IMR-90 (cell line): ENCODE measurements around the gene THSD7B. TPM values are rescaled to one million over a fixed set of nuclear protein-coding genes. Genes with fewer than 3 reads are reported as not detected.

Experiments used
- ATAC-seq: fragments of 200-7000 bp; cut with Tn5 transposase; 2 replicates; pipeline ENCODE4 v1.9.1; 2020; ENCODE audit warnings: low read depth, mild to moderate bottlenecking, moderate library complexity
- BruUV-seq: library from RNA; stranded (reverse); fragments of 400-500 nt; replicated peaks from 2 replicates; lab custom pipeline; 2021; lab: Mats Ljungman, UMichigan
- CTCF ChIA-PET: fragments of 300-600 bp; formaldehyde crosslinking; extraction: SDS; loops from one replicate; lab custom pipeline; 2021; ENCODE audit warnings: antibody characterized with exemption; lab: Yijun Ruan, JAX
- POLR2A ChIA-PET: fragments of 300-600 bp; sonication (Branson Sonifier 250); formaldehyde crosslinking; loops from one replicate; lab custom pipeline; 2022; ENCODE audit warnings: antibody characterized with exemption; ENCODE audit not compliant: unreplicated experiment; lab: Charles Lee
- DNase-seq: peaks from one replicate; pipeline ENCODE4 v3.0.0; 2013
- H2AFZ ChIP-seq: replicated peaks from 2 replicates; pipeline ENCODE3; 2013; ENCODE audit warnings: low read length, mild to moderate bottlenecking; ENCODE audit not compliant: poor library complexity
- H2AK5ac ChIP-seq: 2 replicates; pipeline ENCODE4 v1.6.1; 2013; ENCODE audit warnings: low read depth, low read length, inconsistent platforms
- H2AK9ac ChIP-seq: replicated peaks from 2 replicates; pipeline ENCODE3; 2013; ENCODE audit warnings: mild to moderate bottlenecking, low read depth, low read length, moderate library complexity; ENCODE audit not compliant: poor library complexity
- H2BK120ac ChIP-seq: 2 replicates; pipeline ENCODE4 v1.6.1; 2013; ENCODE audit warnings: low read depth, low read length, inconsistent platforms
- H2BK15ac ChIP-seq: 3 replicates; pipeline ENCODE4 v1.6.1; 2013; ENCODE audit warnings: low read depth, low read length, inconsistent platforms
- H2BK20ac ChIP-seq: 2 replicates; pipeline ENCODE4 v1.6.1; 2013; ENCODE audit warnings: low read depth, mild to moderate bottlenecking, inconsistent platforms, low read length, moderate library complexity
- H2BK5ac ChIP-seq: 2 replicates; pipeline ENCODE4 v1.6.1; 2013; ENCODE audit warnings: mild to moderate bottlenecking, low read depth, low read length, inconsistent platforms; ENCODE audit not compliant: poor library complexity, severe bottlenecking
- H3K14ac ChIP-seq: replicated peaks from 2 replicates; pipeline ENCODE4 v1.6.1; 2013; ENCODE audit warnings: low read depth, low read length, inconsistent platforms
- H3K18ac ChIP-seq: 2 replicates; pipeline ENCODE4 v1.6.1; 2013; ENCODE audit warnings: low read depth, low read length, control low read depth
- H3K23ac ChIP-seq: 2 replicates; pipeline ENCODE4 v1.6.1; 2013; ENCODE audit warnings: low read depth, low read length, inconsistent platforms
- H3K27ac ChIP-seq: 2 replicates; pipeline ENCODE4 v1.5.1; 2013; ENCODE audit warnings: mild to moderate bottlenecking, control low read depth, low read length; ENCODE audit not compliant: insufficient read depth
- H3K27me3 ChIP-seq: 2 replicates; pipeline ENCODE4 v1.6.1; 2013; ENCODE audit warnings: low read length; ENCODE audit not compliant: control insufficient read depth, insufficient read depth
- H3K36me3 ChIP-seq: 2 replicates; pipeline ENCODE4 v1.6.1; 2013; ENCODE audit warnings: low read length, mixed read lengths; ENCODE audit not compliant: control insufficient read depth, insufficient read depth
- H3K4ac ChIP-seq: 2 replicates; pipeline ENCODE4 v1.6.1; 2013; ENCODE audit warnings: low read depth, low read length, inconsistent platforms
- H3K4me1 ChIP-seq: 2 replicates; pipeline ENCODE4 v1.6.1; 2013; ENCODE audit warnings: low read length, mixed read lengths; ENCODE audit not compliant: control insufficient read depth, insufficient read depth
- H3K4me2 ChIP-seq: 2 replicates; pipeline ENCODE4 v1.6.1; 2013; ENCODE audit warnings: low read depth, mild to moderate bottlenecking, control low read depth, low read length, moderate library complexity
- H3K4me3 ChIP-seq: 2 replicates; pipeline ENCODE4 v1.5.1; 2013; ENCODE audit warnings: low read depth, mild to moderate bottlenecking, control low read depth, low read length, moderate library complexity; ENCODE audit not compliant: insufficient read depth
- H3K56ac ChIP-seq: 2 replicates; pipeline ENCODE4 v1.6.1; 2013; ENCODE audit warnings: low read length, inconsistent platforms; ENCODE audit not compliant: insufficient read depth; ENCODE audit errors: extremely low read depth
- H3K79me1 ChIP-seq, 2 experiments: 2 replicates each; pipeline ENCODE4 v1.6.1; 2013; ENCODE audit warnings: low read length in 2 of 2, inconsistent platforms in 1 of 2, low read depth in 1 of 2
- H3K9ac ChIP-seq: 2 replicates; pipeline ENCODE4 v1.6.1; 2013; ENCODE audit warnings: low read depth, low read length, control low read depth
- H3K9me1 ChIP-seq: 2 replicates; pipeline ENCODE4 v1.6.1; 2013; ENCODE audit warnings: low read length, inconsistent platforms; ENCODE audit not compliant: insufficient read depth
- H3K9me3 ChIP-seq: 2 replicates; pipeline ENCODE4 v1.6.1; 2013; ENCODE audit warnings: low read length; ENCODE audit not compliant: control insufficient read depth, insufficient read depth
- H4K20me1 ChIP-seq: 2 replicates; pipeline ENCODE4 v1.6.1; 2013; ENCODE audit warnings: low read length, inconsistent platforms; ENCODE audit not compliant: insufficient read depth
- H4K5ac ChIP-seq: 2 replicates; pipeline ENCODE4 v1.6.1; 2013; ENCODE audit warnings: mild to moderate bottlenecking, low read depth, low read length, control low read depth
- H4K8ac ChIP-seq, 2 experiments: 2 replicates each; pipeline ENCODE4 v1.6.1; 2013; ENCODE audit warnings: low read depth in 2 of 2, low read length in 2 of 2, control low read depth in 1 of 2, inconsistent platforms in 1 of 2
- H4K91ac ChIP-seq: 2 replicates; pipeline ENCODE4 v1.6.1; 2013; ENCODE audit warnings: low read depth, low read length, inconsistent platforms; ENCODE audit not compliant: insufficient read depth
- NFE2L2 ChIP-seq: fragments of 150-350 bp; IDR thresholded peaks from 2 replicates; pipeline ENCODE4 v1.6.1; 2016; ENCODE audit warnings: low read depth, mild to moderate bottlenecking, low read length
- RFX5 ChIP-seq: IDR thresholded peaks from 2 replicates; pipeline ENCODE4 v1.8.0; 2012; ENCODE audit warnings: low read depth, mild to moderate bottlenecking, low read length, moderate library complexity
- WGBS, 2 experiments: methylation state at CpG; one replicate each; pipeline versions ENCODE4 v1.1.5 to v1.1.7; 2013; ENCODE audit warnings: missing lambda C conversion rate in 2 of 2; ENCODE audit not compliant: insufficient read length in 1 of 2; ENCODE audit errors: extremely low coverage in 2 of 2; 5-methylcytosine and 5-hydroxymethylcytosine counted together
- dilution Hi-C: fragments of 300-500 bp; cut with HindIII; formaldehyde crosslinking; loops from one replicate; pipeline ENCODE4 v1.14.3; 2018; ENCODE audit warnings: low sequenced_read_pairs; ENCODE audit not compliant: unreplicated experiment
- in situ Hi-C: fragments of 300-500 bp; cut with MboI; formaldehyde crosslinking; loops from 3 replicates; pipeline ENCODE4 v1.14.3; 2019; ENCODE audit warnings: low sequenced_read_pairs, inconsistent platforms, mixed read lengths
- intact Hi-C: fragments of 100-400 bp; cut with micrococcal nuclease; formaldehyde crosslinking; loops from 2 replicates; pipeline ENCODE4 v1.10.0; 2022
- polyA plus RNA-seq, 3 experiments: library from polyadenylated mRNA; depleted of rRNA; stranded (reverse); fragments of >200 nt; gene quantifications; 2 replicates each; pipeline ENCODE4 v1.2.3, GENCODE V29; 2012; ENCODE audit warnings: low replicate concordance in 1 of 3
- total RNA-seq: library from RNA; depleted of rRNA; stranded (reverse); fragments of >200 nt; gene quantifications from 2 replicates; pipeline ENCODE4 v1.2.3, GENCODE V29; 2012

The THSD7B gene
- total and polyA plus RNA-seq, 2 of the 4 experiments (the other 2 are of a cell fraction): not detected

- H2BK20ac ChIP-seq: no peak overlapping the region
- intact Hi-C loops (no loop called here), dilution Hi-C loops (no loop called here), in situ Hi-C loops (no loop called here)
- POLR2A ChIA-PET: no interaction called here
- no peak overlapping the region for H3K4me2 ChIP-seq
- BruUV-seq: no TSS peak
- CTCF ChIA-PET: no interaction called here
- no peak overlapping the region for H3K14ac ChIP-seq
- TF ChIP-seq RFX5 (no peak), NFE2L2 (no peak)
- no peak overlapping the region for H2AK5ac ChIP-seq
- H3K27me3 ChIP-seq: no peaks in the 10 kb centered on the region
- no peak overlapping the region for H2BK5ac ChIP-seq
- H3K23ac ChIP-seq: no peak overlapping the region
- no peaks in the 10 kb centered on the region for H3K9me1 ChIP-seq
- no peaks in the 10 kb centered on the region for H3K36me3 ChIP-seq
- ATAC-seq: no peak
- no peak overlapping the region for H3K4me3 ChIP-seq
- no peak overlapping the region for H3K9ac ChIP-seq
- no peak overlapping the region for H2BK15ac ChIP-seq
- no peak overlapping the region for H3K18ac ChIP-seq
- no peak overlapping the region for H3K4ac ChIP-seq
- WGBS, 2 experiments: 0% methylated on average over 1 of the region's 4 CpGs; no CpG with 5 or more reads in 1 of the 2 experiments
- no peak overlapping the region for H2AFZ ChIP-seq
- H4K5ac ChIP-seq: no peak overlapping the region
- DNase-seq: no peak
- H4K91ac ChIP-seq: no peak overlapping the region
- no peak overlapping the region for H2BK120ac ChIP-seq
- no peak overlapping the region for H3K27ac ChIP-seq
- H2AK9ac ChIP-seq: no peak overlapping the region
- H3K9me3 ChIP-seq: peaks cover 12% of the 10 kb centered on the region; the same call in 1 of the 2 replicates
- H4K20me1 ChIP-seq: no peaks in the 10 kb centered on the region
- H4K8ac ChIP-seq: no peak overlapping the region
- no peak overlapping the region for H3K56ac ChIP-seq
- H3K79me1 ChIP-seq: no peaks in the 10 kb centered on the region
- no peaks in the 10 kb centered on the region for H3K4me1 ChIP-seq
These were observed 873.6 kb downstream of the THSD7B start for GRCh38 chr2:137638932-137639331.
